CD14-positive monocyte (primary cell): ENCODE data around the gene TMEM132E. TPM values are rescaled to one million over a fixed set of nuclear protein-coding genes. Genes with fewer than 3 reads are reported as not detected.

Experiments
- DNase-seq, 3 donors: peaks; one replicate each; pipeline ENCODE4 v3.0.0-alpha.2; 2011 to 2022
- H2AFZ ChIP-seq: 2 replicates; pipeline ENCODE4 v1.6.0; 2012; ENCODE audit warnings: mild to moderate bottlenecking, low read depth, low read length, inconsistent platforms; ENCODE audit not compliant: insufficient read depth, poor library complexity, severe bottlenecking
- H3K27ac ChIP-seq, 2 donors: 1 replicate in 1 of 2; 2 replicates in 1 of 2; pipeline ENCODE4 v1.5.1; 2012 to 2013; ENCODE audit warnings: low read length in 2 of 2, control low read depth in 1 of 2, inconsistent platforms in 1 of 2, low read depth in 1 of 2, mild to moderate bottlenecking in 1 of 2
- H3K27me3 ChIP-seq, 2 donors: one replicate each; pipeline versions ENCODE4 v1.6.0 to v1.6.1; 2011 to 2013; ENCODE audit warnings: low read length in 2 of 2; ENCODE audit not compliant: control insufficient read depth in 2 of 2, insufficient read depth in 2 of 2
- H3K36me3 ChIP-seq, 2 donors: replicated peaks in 1 of 2; 1 replicate in 1 of 2; 2 replicates in 1 of 2; pipeline versions ENCODE4 v1.5.1 to v1.6.1; 2012 to 2013; ENCODE audit warnings: low read length in 2 of 2, control low read depth in 1 of 2, inconsistent platforms in 1 of 2, mild to moderate bottlenecking in 1 of 2; ENCODE audit not compliant: insufficient read depth in 2 of 2, control insufficient read depth in 1 of 2
- H3K4me1 ChIP-seq, 2 donors: 1 replicate in 1 of 2; 2 replicates in 1 of 2; pipeline versions ENCODE4 v1.5.1 to v1.6.1; 2012 to 2013; ENCODE audit warnings: low read length in 2 of 2, control low read depth in 1 of 2, inconsistent platforms in 1 of 2, mild to moderate bottlenecking in 1 of 2, moderate library complexity in 1 of 2; ENCODE audit not compliant: insufficient read depth in 2 of 2, control insufficient read depth in 1 of 2
- H3K4me2 ChIP-seq: replicated peaks from 2 replicates; pipeline ENCODE3; 2012; ENCODE audit warnings: low read length, moderate library complexity, mild to moderate bottlenecking; ENCODE audit not compliant: poor library complexity, severe bottlenecking; ENCODE audit errors: extremely low read depth
- H3K4me3 ChIP-seq, 3 experiments: fragments of 200-600 bp in 1 of 3; sonication (generic) in 1 of 3; replicated peaks in 1 of 3; 1 replicate in 2 of 3; 2 replicates in 1 of 3; pipeline ENCODE4 v1.5.1; 2011 to 2013; ENCODE audit warnings: low read length in 3 of 3, mild to moderate bottlenecking in 3 of 3, control low read depth in 2 of 3, low read depth in 2 of 3, inconsistent platforms in 1 of 3, moderate library complexity in 1 of 3
- H3K79me2 ChIP-seq: 2 replicates; pipeline ENCODE4 v1.6.0; 2012; ENCODE audit warnings: mild to moderate bottlenecking, control low read depth, inconsistent platforms, low read length, moderate library complexity; ENCODE audit not compliant: insufficient read depth
- H3K9ac ChIP-seq: 2 replicates; pipeline ENCODE4 v1.6.0; 2017; ENCODE audit warnings: low read length, mild to moderate bottlenecking; ENCODE audit not compliant: insufficient read depth, poor library complexity, severe bottlenecking
- H3K9me3 ChIP-seq, 2 donors: replicated peaks in 1 of 2; 1 replicate in 1 of 2; 2 replicates in 1 of 2; pipeline versions ENCODE4 v1.5.1 to v1.6.1; 2012 to 2013; ENCODE audit warnings: low read length in 2 of 2, control low read depth in 1 of 2; ENCODE audit not compliant: control insufficient read depth in 1 of 2, insufficient read depth in 1 of 2
- H4K20me1 ChIP-seq: 2 replicates; pipeline ENCODE4 v1.6.0; 2012; ENCODE audit warnings: mild to moderate bottlenecking, low read length, control low read depth, moderate library complexity; ENCODE audit not compliant: insufficient read depth
- H3K27ac Mint-ChIP-seq, 7 donors: one replicate each; pipeline ENCODE4 v1.8.0; 2020; ENCODE audit warnings: mild to moderate bottlenecking in 7 of 7, mixed read lengths in 7 of 7, moderate library complexity in 6 of 7, inconsistent platforms in 2 of 7
- H3K27me3 Mint-ChIP-seq, 3 donors: one replicate each; pipeline ENCODE4 v1.8.0; 2021 to 2022; ENCODE audit warnings: low read depth in 3 of 3, mild to moderate bottlenecking in 3 of 3, mixed read lengths in 3 of 3, moderate library complexity in 3 of 3, inconsistent platforms in 1 of 3
- H3K36me3 Mint-ChIP-seq, 2 donors: one replicate each; pipeline ENCODE4 v1.8.0; 2020; ENCODE audit warnings: mixed read lengths in 2 of 2, inconsistent platforms in 1 of 2, mild to moderate bottlenecking in 1 of 2
- H3K4me1 Mint-ChIP-seq: one replicate; pipeline ENCODE4 v1.8.0; 2020; ENCODE audit warnings: mild to moderate bottlenecking, mixed read lengths
- H3K4me3 Mint-ChIP-seq, 2 donors: one replicate each; pipeline ENCODE4 v1.8.0; 2020; ENCODE audit warnings: mild to moderate bottlenecking in 2 of 2, mixed read lengths in 2 of 2, moderate library complexity in 1 of 2
- H3K9me3 Mint-ChIP-seq, 7 donors: one replicate each; pipeline ENCODE4 v1.8.0; 2020 to 2022; ENCODE audit warnings: mixed read lengths in 7 of 7, mild to moderate bottlenecking in 6 of 7, moderate library complexity in 6 of 7, inconsistent platforms in 2 of 7
- whole genome bisulfite sequencing: methylation state at CpG from one replicate; pipeline ENCODE4 v1.1.5; 2013; ENCODE audit warnings: missing lambda C conversion rate; ENCODE audit not compliant: insufficient coverage; 5-methylcytosine and 5-hydroxymethylcytosine counted together
- intact Hi-C, 2 donors: fragments of 100-400 bp; cut with micrococcal nuclease; formaldehyde crosslinking; loops; one replicate each; pipeline versions ENCODE4 v1.15.0 to v1.15.1; 2023
- polyA plus RNA-seq, 3 donors: library from polyadenylated mRNA; depleted of rRNA in 1 of 3; unstranded in 2 of 3; stranded (reverse) in 1 of 3; fragments of 300-500 nt in 2 of 3; fragments of >200 nt in 1 of 3; fragmentation: Illumina TruSeq in 2 of 3; gene quantifications; 1 replicate in 2 of 3; 2 replicates in 1 of 3; pipeline ENCODE4 v1.2.3, GENCODE V29; 2012 to 2021
- TF ChIP-seq, protein P1 (sequence below): fragments of 200-600 bp; IDR thresholded peaks from one replicate; pipeline ENCODE4 v1.8.0; 2022; ENCODE audit warnings: antibody characterized with exemption, mild to moderate bottlenecking

Gene TMEM132E
- polyA plus RNA-seq, 3 donors = not detected

DNA sequence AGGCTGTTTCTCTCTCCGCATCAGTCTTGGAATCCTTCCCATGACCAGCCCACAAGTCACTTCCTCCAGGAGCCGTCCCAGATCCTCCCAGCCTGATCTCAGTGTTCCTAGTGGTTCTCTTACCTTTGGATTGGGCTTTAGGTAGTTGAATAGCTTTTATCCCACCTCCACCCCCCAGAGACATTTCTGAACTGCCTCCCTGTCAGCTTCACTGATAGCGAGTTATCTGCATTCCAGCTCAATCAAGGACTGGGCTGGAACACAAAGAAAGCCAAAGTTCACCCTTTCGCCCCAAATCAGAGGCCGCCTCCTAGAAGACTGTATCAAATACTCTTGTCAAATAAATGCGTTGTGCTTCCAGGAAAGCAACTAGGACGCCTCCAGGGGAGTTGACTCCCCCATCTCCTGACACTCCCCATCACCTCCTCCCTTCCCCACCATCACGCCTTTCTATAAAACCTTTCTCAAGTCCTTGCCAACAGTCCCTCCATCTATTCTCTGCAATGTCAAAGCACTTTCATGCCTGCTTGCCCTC lies 72.7 kb downstream of the TMEM132E start:
- Histone ChIP-seq H3K27ac (no peak overlapping the region), H3K9me3 (no peaks in the 10 kb centered on the region), H3K4me2 (no peak overlapping the region), H3K9ac (no peak overlapping the region), H4K20me1 (no peaks in the 10 kb centered on the region), H3K36me3 (no peaks in the 10 kb centered on the region), H2AFZ (no peak overlapping the region), H3K4me3 (no peak overlapping the region), H3K79me2 (no peaks in the 10 kb centered on the region), H3K4me1 (no peaks in the 10 kb centered on the region), H3K27me3 (peaks cover 0 to 9% of the 10 kb centered on the region in 2 donors)
- H3K4me3 Mint-ChIP-seq = no peak overlapping the region
- DNase-seq = no peak
- WGBS = 82% methylated on average over 6 of the region's 8 CpGs
- peaks cover 12 to 21% (median 14%) of the 10 kb centered on the region in 3 donors for H3K27me3 Mint-ChIP-seq
- H3K36me3 Mint-ChIP-seq = no peaks in the 10 kb centered on the region
- TF ChIP-seq, protein P1, sequence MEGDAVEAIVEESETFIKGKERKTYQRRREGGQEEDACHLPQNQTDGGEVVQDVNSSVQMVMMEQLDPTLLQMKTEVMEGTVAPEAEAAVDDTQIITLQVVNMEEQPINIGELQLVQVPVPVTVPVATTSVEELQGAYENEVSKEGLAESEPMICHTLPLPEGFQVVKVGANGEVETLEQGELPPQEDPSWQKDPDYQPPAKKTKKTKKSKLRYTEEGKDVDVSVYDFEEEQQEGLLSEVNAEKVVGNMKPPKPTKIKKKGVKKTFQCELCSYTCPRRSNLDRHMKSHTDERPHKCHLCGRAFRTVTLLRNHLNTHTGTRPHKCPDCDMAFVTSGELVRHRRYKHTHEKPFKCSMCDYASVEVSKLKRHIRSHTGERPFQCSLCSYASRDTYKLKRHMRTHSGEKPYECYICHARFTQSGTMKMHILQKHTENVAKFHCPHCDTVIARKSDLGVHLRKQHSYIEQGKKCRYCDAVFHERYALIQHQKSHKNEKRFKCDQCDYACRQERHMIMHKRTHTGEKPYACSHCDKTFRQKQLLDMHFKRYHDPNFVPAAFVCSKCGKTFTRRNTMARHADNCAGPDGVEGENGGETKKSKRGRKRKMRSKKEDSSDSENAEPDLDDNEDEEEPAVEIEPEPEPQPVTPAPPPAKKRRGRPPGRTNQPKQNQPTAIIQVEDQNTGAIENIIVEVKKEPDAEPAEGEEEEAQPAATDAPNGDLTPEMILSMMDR = no peak
- no peaks in the 10 kb centered on the region for H3K4me1 Mint-ChIP-seq
- H3K9me3 Mint-ChIP-seq = no peaks in the 10 kb centered on the region
- intact Hi-C loops = no loop called here
- H3K27ac Mint-ChIP-seq = no peak overlapping the region

DNA sequence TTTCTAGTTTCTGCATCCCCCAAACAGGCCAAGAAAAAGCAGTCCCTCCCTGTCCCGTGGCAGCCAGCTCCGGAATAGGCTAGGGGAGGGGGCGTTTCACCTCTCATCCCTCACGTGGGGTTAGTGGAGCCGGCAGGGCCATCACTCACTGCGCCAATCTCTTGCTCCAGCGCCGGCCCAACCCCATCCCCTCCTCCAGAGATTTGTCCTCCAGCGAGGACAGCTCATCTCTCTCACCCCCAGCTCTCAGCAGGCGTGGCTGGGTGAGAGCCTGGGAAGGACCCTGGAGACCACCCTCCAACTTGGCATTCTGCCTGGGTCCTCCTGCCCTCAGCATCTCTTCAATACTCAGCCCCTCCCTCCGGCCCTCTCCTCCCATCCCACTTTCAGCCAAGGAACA lies 74.1 kb downstream of the TMEM132E start:
- TF ChIP-seq, protein P1 = no peak
- Mint-ChIP-seq H3K27ac (no peak overlapping the region), H3K9me3 (no peaks in the 10 kb centered on the region), H3K4me1 (no peaks in the 10 kb centered on the region), H3K4me3 (no peak overlapping the region), H3K27me3 (peaks cover 12 to 20% (median 16%) of the 10 kb centered on the region in 3 donors), H3K36me3 (no peaks in the 10 kb centered on the region)
- 96% methylated on average over 5 of the region's 11 CpGs for WGBS
- Histone ChIP-seq H3K36me3 (no peaks in the 10 kb centered on the region), H2AFZ (no peak overlapping the region), H3K79me2 (no peaks in the 10 kb centered on the region), H3K27ac (no peak overlapping the region), H3K27me3 (peaks cover 0 to 7% of the 10 kb centered on the region in 2 donors), H3K9ac (no peak overlapping the region), H3K4me3 (no peak overlapping the region), H3K9me3 (no peaks in the 10 kb centered on the region), H3K4me1 (no peaks in the 10 kb centered on the region), H4K20me1 (no peaks in the 10 kb centered on the region), H3K4me2 (no peak overlapping the region)
- intact Hi-C loops = no loop called here
- no peak for DNase-seq
